ENCODE results near the gene SNAP91. TPM values are rescaled to one million over a fixed set of nuclear protein-coding genes. Genes with fewer than 3 reads are reported as not detected.

The SNAP91 gene
- total and polyA plus RNA-seq, 2 donors (not counting 1 experiment from before 2014, with no cell fraction given), result not detected

- H3K36me3 ChIP-seq (replicated peaks in 1 of 2; ENCODE audit: control extremely low read depth in 1 of 2, control insufficient read depth in 1 of 2, extremely low read depth in 1 of 2, insufficient read depth in 2 of 2, low read length in 1 of 2), result no peaks in the 10 kb centered on the region
- peaks cover 0 to 28% (median 21%) of the 10 kb centered on the region in 4 experiments for H3K27me3 ChIP-seq (replicated peaks in 1 of 4; ENCODE audit: control extremely low read depth in 1 of 4, control insufficient read depth in 3 of 4, insufficient read depth in 4 of 4, low read length in 3 of 4)
- no peak overlapping the region for H2AFZ ChIP-seq (ENCODE audit: insufficient read depth, low read depth, low read length, poor library complexity, severe bottlenecking)
- DNase-seq, result no peak
- H3K9ac ChIP-seq (ENCODE audit: low read length), result no peak overlapping the region
- no peaks in the 10 kb centered on the region for H3K79me2 ChIP-seq (ENCODE audit: control insufficient read depth, insufficient read depth, low read length)
- peaks cover 6% of the 10 kb centered on the region for H3K9me3 Mint-ChIP-seq (ENCODE audit: insufficient read depth)
- no peak overlapping the region for H3K27ac Mint-ChIP-seq
- CTCF ChIA-PET, result no interaction called here
- peaks cover 3% of the 10 kb centered on the region for H3K4me1 Mint-ChIP-seq
- peak overlapping the region; percentile 22 for H3K4me2 ChIP-seq (replicated peaks; ENCODE audit: low read depth, low read length, poor library complexity, severe bottlenecking)
- ATAC-seq (ENCODE audit: low read depth), result no peak
- H3K27me3 Mint-ChIP-seq, result peaks cover 45% of the 10 kb centered on the region
- no peak overlapping the region for H3K4me3 ChIP-seq (ENCODE audit: control extremely low read depth in 1 of 5, extremely low read depth in 1 of 5, insufficient read depth in 1 of 5, low read depth in 2 of 5, low read length in 4 of 5)
- peaks cover 0 to 20% (median 4%) of the 10 kb centered on the region in 3 donors for H3K9me3 ChIP-seq (ENCODE audit: control extremely low read depth in 1 of 3, control insufficient read depth in 2 of 3, insufficient read depth in 1 of 3, low read length in 2 of 3)
- intact Hi-C loops (cut with micrococcal nuclease), result no loop called here
- 11% methylated on average over 53 of the region's 53 CpGs for WGBS (ENCODE audit: insufficient coverage)
- POLR2A ChIA-PET, result no interaction called here
- no peak overlapping the region for H3K4me3 Mint-ChIP-seq
- H4K20me1 ChIP-seq (ENCODE audit: control insufficient read depth, insufficient read depth, low read length, poor library complexity, severe bottlenecking), result no peaks in the 10 kb centered on the region
- TF ChIP-seq CTCF (IDR thresholded peaks at IDR 0.05), result no peak
- TF ChIP-seq EZH2 (IDR thresholded peaks at IDR 0.05; ENCODE audit: borderline replicate concordance, insufficient read depth, low read depth, low read length, poor library complexity, severe bottlenecking), result no peak
- H3K4me1 ChIP-seq (ENCODE audit: control insufficient read depth in 2 of 2, insufficient read depth in 2 of 2, low read length in 2 of 2), result peaks cover 6 to 8% of the 10 kb centered on the region in 2 donors
- no peak overlapping the region for H3K27ac ChIP-seq (ENCODE audit: low read length in 2 of 2)
Observed at GRCh38 chr6:83707829-83708545, 914 bp downstream of the SNAP91 start.

GRCh38 chr6:83702749-83703148, 6.2 kb downstream of the SNAP91 start:
- H2AFZ ChIP-seq (ENCODE audit: insufficient read depth, low read depth, low read length, poor library complexity, severe bottlenecking), result no peak overlapping the region
- no peak overlapping the region for H3K9ac ChIP-seq (ENCODE audit: low read length)
- H3K9me3 ChIP-seq (ENCODE audit: control extremely low read depth in 1 of 3, control insufficient read depth in 2 of 3, insufficient read depth in 1 of 3, low read length in 2 of 3), result peaks cover 0 to 3% (median 0%) of the 10 kb centered on the region in 3 donors
- WGBS (ENCODE audit: insufficient coverage), result no CpG with 5 or more reads among the region's 2 CpGs
- ATAC-seq (ENCODE audit: low read depth) (no peak), DNase-seq (no peak)
- H3K4me1 ChIP-seq (ENCODE audit: control insufficient read depth in 2 of 2, insufficient read depth in 2 of 2, low read length in 2 of 2), result no peaks in the 10 kb centered on the region
- peaks cover 0 to 17% (median 9%) of the 10 kb centered on the region in 4 experiments for H3K27me3 ChIP-seq (replicated peaks in 1 of 4; ENCODE audit: control extremely low read depth in 1 of 4, control insufficient read depth in 3 of 4, insufficient read depth in 4 of 4, low read length in 3 of 4)
- peaks cover 30% of the 10 kb centered on the region for H3K27me3 Mint-ChIP-seq
- H3K27ac Mint-ChIP-seq, result no peak overlapping the region
- no peak overlapping the region for H3K4me2 ChIP-seq (replicated peaks; ENCODE audit: low read depth, low read length, poor library complexity, severe bottlenecking)
- POLR2A ChIA-PET, result no interaction called here
- no peaks in the 10 kb centered on the region for H3K79me2 ChIP-seq (ENCODE audit: control insufficient read depth, insufficient read depth, low read length)
- intact Hi-C loops (cut with micrococcal nuclease), result no loop called here
- H3K4me1 Mint-ChIP-seq, result no peaks in the 10 kb centered on the region
- H3K4me3 ChIP-seq (ENCODE audit: control extremely low read depth in 1 of 5, extremely low read depth in 1 of 5, insufficient read depth in 1 of 5, low read depth in 2 of 5, low read length in 4 of 5), result no peak overlapping the region
- CTCF ChIA-PET, result no interaction called here
- no peaks in the 10 kb centered on the region for H3K36me3 ChIP-seq (replicated peaks in 1 of 2; ENCODE audit: control extremely low read depth in 1 of 2, control insufficient read depth in 1 of 2, extremely low read depth in 1 of 2, insufficient read depth in 2 of 2, low read length in 1 of 2)
- no peak overlapping the region for H3K4me3 Mint-ChIP-seq
- H3K9me3 Mint-ChIP-seq (ENCODE audit: insufficient read depth), result no peaks in the 10 kb centered on the region
- no peaks in the 10 kb centered on the region for H4K20me1 ChIP-seq (ENCODE audit: control insufficient read depth, insufficient read depth, low read length, poor library complexity, severe bottlenecking)
- H3K27ac ChIP-seq (ENCODE audit: low read length in 2 of 2), result no peak overlapping the region
- TF ChIP-seq EZH2 (IDR thresholded peaks at IDR 0.05; ENCODE audit: borderline replicate concordance, insufficient read depth, low read depth, low read length, poor library complexity, severe bottlenecking) (no peak), CTCF (IDR thresholded peaks at IDR 0.05) (no peak)
